Islet of Langerhans (tissue), 1 donor: ENCODE results near the gene CIRBP.

Experiments used
- FAIRE-seq: peaks from one replicate; lab custom pipeline; 2011; peaks lifted over from hg19 to GRCh38; lab: Jason Lieb, UNC

The CIRBP gene

GRCh38 chr19:1269065-1269477, at the start of gene CIRBP:
Gene CIRBP (plus strand): TSS chr19:1269332. CDS start chr19:1270934, 1,602 bp downstream.
- FAIRE-seq, result no peak

- FAIRE-seq, result no peak
Observed at GRCh38 chr19:1219786-1220476, 49.2 kb upstream of the CIRBP start.

GRCh38 chr19:1220477-1220930, 48.6 kb upstream of the CIRBP start:
- FAIRE-seq, result no peak

- no peak for FAIRE-seq
Observed at GRCh38 chr19:1220976-1221903, 47.9 kb upstream of the CIRBP start.

GRCh38 chr19:1221904-1222255, 47.3 kb upstream of the CIRBP start:
- no peak for FAIRE-seq

- FAIRE-seq, result no peak
Observed at GRCh38 chr19:1222394-1222793, 46.7 kb upstream of the CIRBP start.

- FAIRE-seq, result no peak
Observed at GRCh38 chr19:1223018-1223855, 45.9 kb upstream of the CIRBP start.

GRCh38 chr19:1224047-1224825, 44.9 kb upstream of the CIRBP start:
- FAIRE-seq, result no peak

- no peak for FAIRE-seq
Observed at GRCh38 chr19:1224847-1225246, 44.3 kb upstream of the CIRBP start.

- FAIRE-seq, result no peak
Observed at GRCh38 chr19:1225440-1226226, 43.5 kb upstream of the CIRBP start.

- FAIRE-seq, result no peak
Observed at GRCh38 chr19:1226227-1226518, 43.0 kb upstream of the CIRBP start.

GRCh38 chr19:1226522-1227303, 42.4 kb upstream of the CIRBP start:
- FAIRE-seq, result no peak

GRCh38 chr19:1227304-1228054, 41.7 kb upstream of the CIRBP start:
- FAIRE-seq, result no peak

GRCh38 chr19:1228161-1228957, 40.8 kb upstream of the CIRBP start:
- FAIRE-seq, result no peak

- no peak for FAIRE-seq
Observed at GRCh38 chr19:1229056-1229923, 39.8 kb upstream of the CIRBP start.

GRCh38 chr19:1229924-1230782, 39.0 kb upstream of the CIRBP start:
- FAIRE-seq, result no peak
